A673 (cell line): ENCODE results near the gene CRY2. TPM values are rescaled to one million over a fixed set of nuclear protein-coding genes. Genes with fewer than 3 reads are reported as not detected.

Source experiments
- BruUV-seq: library from RNA; stranded (reverse); fragments of 400-500 nt; replicated peaks from 2 replicates; lab custom pipeline; 2021; lab: Mats Ljungman, UMichigan
- CTCF ChIA-PET: fragments of 300-600 bp; sonication (Branson Sonifier 250); formaldehyde crosslinking; loops from one replicate; lab custom pipeline; 2022; ENCODE audit warnings: antibody characterized with exemption; lab: Charles Lee
- POLR2A ChIA-PET: fragments of 300-600 bp; sonication (Branson Sonifier 250); formaldehyde crosslinking; loops from one replicate; lab custom pipeline; 2022; ENCODE audit warnings: antibody characterized with exemption; ENCODE audit not compliant: low non-redundant PET; lab: Charles Lee
- DNase-seq: peaks from one replicate; pipeline ENCODE4 v3.0.0-alpha.2; 2015; ENCODE audit warnings: low spot score
- H3K27ac ChIP-seq: fragments of 200-600 bp; sonication (generic); 2 replicates; pipeline ENCODE4 v1.5.1; 2016; ENCODE audit warnings: mixed run types, low read depth, mild to moderate bottlenecking, mixed read lengths, antibody characterized with exemption, low read length; ENCODE audit not compliant: poor library complexity, severe bottlenecking
- H3K27me3 ChIP-seq: fragments of 200-600 bp; sonication (generic); replicated peaks from 2 replicates; pipeline ENCODE4 v1.6.1; 2017; ENCODE audit warnings: mixed run types, low read depth, mild to moderate bottlenecking, mixed read lengths, antibody characterized with exemption, low read length; ENCODE audit not compliant: insufficient read depth, poor library complexity
- H3K36me3 ChIP-seq: fragments of 200-600 bp; sonication (generic); 2 replicates; pipeline ENCODE4 v1.6.1; 2016; ENCODE audit warnings: mixed run types, mild to moderate bottlenecking, mixed read lengths, antibody characterized with exemption, low read length; ENCODE audit not compliant: insufficient read depth, poor library complexity, severe bottlenecking
- H3K4me1 ChIP-seq: fragments of 200-600 bp; sonication (generic); 2 replicates; pipeline ENCODE4 v1.6.1; 2017; ENCODE audit warnings: mixed run types, mild to moderate bottlenecking, mixed read lengths, antibody characterized with exemption, low read length; ENCODE audit not compliant: insufficient read depth, poor library complexity, severe bottlenecking
- H3K4me3 ChIP-seq: fragments of 200-600 bp; sonication (generic); 2 replicates; pipeline ENCODE4 v1.5.1; 2016; ENCODE audit warnings: low read depth, mixed run types, mild to moderate bottlenecking, mixed read lengths, low read length; ENCODE audit not compliant: poor library complexity, severe bottlenecking
- H3K9me3 ChIP-seq: fragments of 200-600 bp; sonication (generic); 2 replicates; pipeline ENCODE4 v1.6.1; 2016; ENCODE audit warnings: mixed run types, low read depth, mild to moderate bottlenecking, mixed read lengths, antibody characterized with exemption, low read length; ENCODE audit not compliant: poor library complexity, severe bottlenecking
- CTCF ChIP-seq: fragments of 300-800, 200-600 bp; sonication (generic); conservative IDR thresholded peaks from 2 replicates; pipeline ENCODE4 v1.5.1; 2017; ENCODE audit warnings: low read depth, mild to moderate bottlenecking, antibody characterized with exemption, low read length, moderate library complexity, mixed read lengths
- EZH2 ChIP-seq: fragments of 200-600 bp; sonication (generic); IDR thresholded peaks from 2 replicates; pipeline ENCODE4 v1.6.1; 2017; ENCODE audit warnings: borderline replicate concordance, low read depth, mild to moderate bottlenecking, mixed read lengths, antibody characterized with exemption, low read length; ENCODE audit not compliant: poor library complexity, severe bottlenecking
- intact Hi-C: fragments of 100-400 bp; cut with micrococcal nuclease; formaldehyde crosslinking; loops from one replicate; pipeline ENCODE4 v1.10.0; 2022; ENCODE audit not compliant: unreplicated experiment
- total RNA-seq: library from RNA; stranded (reverse); gene quantifications from 2 replicates; pipeline ENCODE4 v1.2.3, GENCODE V29; 2021

The CRY2 gene
- total RNA-seq, 1 experiment from 2014 or later: 46.4 TPM

GRCh38 chr11:45858751-45859398 lies 11.6 kb downstream of the CRY2 start:
- TF ChIP-seq EZH2 (no peak), CTCF (no peak)
- no TSS peak for BruUV-seq
- H3K4me3 ChIP-seq: no peak overlapping the region
- ChIA-PET CTCF (interaction anchor here (1.4 to 2.0 kb wide), 2 partner anchors 12 to 14 kb away, joined by 5 to 27 read pairs; no protein-coding TSS in a partner anchor), POLR2A (no interaction called here)
- no peaks in the 10 kb centered on the region for H3K9me3 ChIP-seq
- H3K27me3 ChIP-seq: no peaks in the 10 kb centered on the region
- peaks cover 41% of the 10 kb centered on the region for H3K4me1 ChIP-seq
- no peak for DNase-seq
- peaks cover 61% of the 10 kb centered on the region for H3K36me3 ChIP-seq
- peak overlapping the region; percentile 70 for H3K27ac ChIP-seq
- intact Hi-C loops: no loop called here

GRCh38 chr11:45859661-45860140 lies 12.4 kb downstream of the CRY2 start:
- CTCF ChIA-PET: interaction anchor here (1.4 to 2.0 kb wide), 2 partner anchors 13 kb away, joined by 5 to 27 read pairs; no protein-coding TSS in a partner anchor
- TF ChIP-seq EZH2: no peak
- no peak for TF ChIP-seq CTCF
- intact Hi-C loops: no loop called here

GRCh38 chr11:45860348-45860747 lies 13.1 kb downstream of the CRY2 start:
- H3K9me3 ChIP-seq: no peaks in the 10 kb centered on the region
- intact Hi-C loops: no loop called here
- no peaks in the 10 kb centered on the region for H3K27me3 ChIP-seq
- BruUV-seq: no TSS peak
- POLR2A ChIA-PET: interaction anchor here (0.6 kb wide), 1 partner anchor 472 kb away, joined by 3 read pairs; no protein-coding TSS in a partner anchor
- H3K4me1 ChIP-seq: peaks cover 30% of the 10 kb centered on the region
- no peak overlapping the region for H3K4me3 ChIP-seq
- CTCF ChIA-PET: interaction anchor here (0.7 to 2.0 kb wide), 3 partner anchors 12 to 261 kb away, joined by 3 to 27 read pairs (median 5); no protein-coding TSS in a partner anchor
- DNase-seq: no peak
- TF ChIP-seq CTCF (no peak), EZH2 (no peak)
- H3K36me3 ChIP-seq: peaks cover 72% of the 10 kb centered on the region
- H3K27ac ChIP-seq: peak overlapping the region; percentile 70

More at GRCh38 chr11:45859661-45860140, 12.4 kb downstream of the CRY2 start:
- H3K9me3 ChIP-seq: no peaks in the 10 kb centered on the region
- peaks cover 66% of the 10 kb centered on the region for H3K36me3 ChIP-seq
- BruUV-seq: no TSS peak
- POLR2A ChIA-PET: no interaction called here
- H3K4me1 ChIP-seq: peaks cover 37% of the 10 kb centered on the region
- DNase-seq: peak; percentile 97
- no peak overlapping the region for H3K4me3 ChIP-seq
- H3K27me3 ChIP-seq: no peaks in the 10 kb centered on the region
- peak overlapping the region; percentile 70 for H3K27ac ChIP-seq
